Adrenal gland (tissue), 12 donors: ENCODE results near the gene DNAJB8. TPM values are rescaled to one million over a fixed set of nuclear protein-coding genes. Genes with fewer than 3 reads are reported as not detected.

Experiments used
- DNase-seq, 7 donors: peaks; one replicate each; pipeline ENCODE4 v3.0.0-alpha.2; 2019 to 2020
- H3K27ac ChIP-seq, 5 donors: fragments of 200-600 bp; sonication (generic) in 4 of 5; 1 replicate in 3 of 5; 2 replicates in 2 of 5; pipeline versions ENCODE4 v1.5.1 to v1.8.0; 2016 to 2020; ENCODE audit warnings: mild to moderate bottlenecking in 1 of 5
- H3K27me3 ChIP-seq: fragments of 200-600 bp; 2 replicates; pipeline ENCODE4 v1.8.0; 2021
- H3K36me3 ChIP-seq, 2 donors: fragments of 200-600 bp; replicated peaks in 1 of 2; 1 replicate in 1 of 2; 2 replicates in 1 of 2; pipeline versions ENCODE4 v1.5.1 to v1.8.0; 2018 to 2022
- H3K4me1 ChIP-seq, 2 donors: fragments of 200-600 bp; replicated peaks in 1 of 2; 1 replicate in 1 of 2; 2 replicates in 1 of 2; pipeline versions ENCODE4 v1.5.1 to v1.8.0; 2018 to 2021
- H3K4me3 ChIP-seq, 4 donors: fragments of 200-600 bp; sonication (generic) in 3 of 4; one replicate each; pipeline ENCODE4 v1.5.1; 2016 to 2018
- H3K9me3 ChIP-seq, 3 donors: fragments of 200-600 bp; sonication (generic) in 1 of 3; replicated peaks in 1 of 3; 1 replicate in 2 of 3; 2 replicates in 1 of 3; pipeline versions ENCODE4 v1.5.1 to v1.8.0; 2016 to 2021
- CTCF ChIP-seq, 6 experiments: fragments of 450-650 bp in 4 of 6; fragments of 200-600 bp in 2 of 6; sonication (generic) in 1 of 6; IDR thresholded peaks; 1 replicate in 5 of 6; 2 replicates in 1 of 6; pipeline versions ENCODE4 v1.5.1 to v1.8.0; 2016 to 2021; ENCODE audit warnings: antibody characterized with exemption in 6 of 6, mild to moderate bottlenecking in 2 of 6, moderate library complexity in 1 of 6
- POLR2A ChIP-seq, 2 donors: fragments of 450-650 bp; IDR thresholded peaks; one replicate each; pipeline ENCODE4 v1.6.1; 2017; ENCODE audit warnings: antibody characterized with exemption in 2 of 2, mild to moderate bottlenecking in 2 of 2, moderate library complexity in 1 of 2
- WGBS, 4 donors: extraction: QIAGEN DNeasy Blood & Tissue Kit in 2 of 4; methylation state at CpG; one replicate each; pipeline versions ENCODE4 v1.1.5 to v1.1.7; 2013 to 2017; 5-methylcytosine and 5-hydroxymethylcytosine counted together
- intact Hi-C, 2 donors: fragments of 100-400 bp; cut with DNase I; formaldehyde crosslinking; loops; one replicate each; pipeline versions ENCODE4 v1.14.1 to v1.15.0; 2022 to 2023
- polyA plus RNA-seq, 3 donors: library from polyadenylated mRNA; stranded (reverse); fragments of 200-250 nt in 2 of 3; fragments of 350-450 nt in 1 of 3; fragmentation: Illumina TruSeq in 1 of 3; extraction: RNeasy Lipid Tissue Mini Kit (QIAGEN cat#74804) in 1 of 3; gene quantifications; one replicate each; pipeline ENCODE4 v1.2.3, GENCODE V29; 2013 to 2014
- total RNA-seq, 9 donors: library from RNA; depleted of rRNA in 4 of 9; stranded (reverse); fragments of >200 nt in 4 of 9; fragments of 120-200 nt in 1 of 9; fragmentation: NEBNext Ultra II Directional in 1 of 9; extraction: Animal tissue kit (Norgen Biotek cat#: 25700) in 1 of 9; gene quantifications; one replicate each; pipeline versions ENCODE4 v1.1.0 to v1.2.4, GENCODE V29; 2013 to 2023
- donor health status: healthy with polysubstance abuse.
- donor health status: Bipolar disorder and iron deficiency.
- donor health status: DM: yes; HTN: yes; CAD: no.
- donor health status: DM: no; HTN: no; CAD: no.
- donor health status: DM: no; HTN: no; CAD: no.
- donor health status: DM: yes; HTN: yes; CAD: no.

Gene DNAJB8
- total and polyA plus RNA-seq, 12 donors = not detected

GRCh38 chr3:128455786-128456748, 10.6 kb downstream of the DNAJB8 start:
- no peaks in the 10 kb centered on the region for H3K36me3 ChIP-seq
- H3K9me3 ChIP-seq = no peaks in the 10 kb centered on the region
- no peak overlapping the region for H3K4me3 ChIP-seq
- H3K4me1 ChIP-seq = no peaks in the 10 kb centered on the region
- intact Hi-C loops = no loop called here
- TF ChIP-seq POLR2A (IDR thresholded peaks at IDR 0.05) = no peak
- no peak for TF ChIP-seq CTCF (IDR thresholded peaks at IDR 0.05)
- peak in 1 of 7 donors; percentile 63 for DNase-seq
- peaks cover 4% of the 10 kb centered on the region for H3K27me3 ChIP-seq
- 58 to 73% (median 62%) methylated on average over 10 to 16 of the region's 16 CpGs for WGBS, 4 donors
- peak overlapping the region in 1 of 5 donors; percentile 38 for H3K27ac ChIP-seq

DNA sequence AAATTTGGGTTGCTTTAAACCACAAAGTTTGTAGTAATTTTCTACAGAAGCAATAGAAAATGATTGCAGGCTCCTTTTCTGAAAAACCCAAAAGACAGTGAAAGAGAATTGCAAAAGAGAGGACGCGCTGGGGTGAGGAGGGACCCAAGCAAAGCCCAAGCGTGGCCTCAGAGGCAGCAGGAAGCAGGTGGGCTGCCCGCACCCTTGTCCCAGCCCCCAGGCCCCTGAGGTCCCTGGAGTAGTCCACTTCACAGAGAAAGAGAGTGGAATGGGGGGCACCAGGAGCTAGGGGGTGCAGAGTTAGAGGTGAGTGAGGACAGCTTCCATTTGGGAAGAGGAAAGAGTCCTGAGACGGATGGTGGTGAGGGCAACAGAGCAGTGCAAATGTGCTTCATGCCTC, 11.6 kb downstream of the DNAJB8 start:
- intact Hi-C loops = no loop called here
- H3K27ac ChIP-seq = no peak overlapping the region
- no peak for DNase-seq
- peaks cover 4% of the 10 kb centered on the region for H3K27me3 ChIP-seq
- no peaks in the 10 kb centered on the region for H3K4me1 ChIP-seq
- H3K9me3 ChIP-seq = no peaks in the 10 kb centered on the region
- 64 to 80% (median 74%) methylated on average over 5 of the region's 5 CpGs for WGBS, 4 donors
- no peak for TF ChIP-seq POLR2A (IDR thresholded peaks at IDR 0.05)
- TF ChIP-seq CTCF (IDR thresholded peaks at IDR 0.05) = no peak
- H3K4me3 ChIP-seq = no peak overlapping the region
- no peaks in the 10 kb centered on the region for H3K36me3 ChIP-seq

GRCh38 chr3:128454310-128454618, 12.4 kb downstream of the DNAJB8 start:
- intact Hi-C loops = no loop called here
- no peak for DNase-seq

More at GRCh38 chr3:128454310-128454618, 12.4 kb downstream of the DNAJB8 start:
- TF ChIP-seq POLR2A (IDR thresholded peaks at IDR 0.05) (no peak), CTCF (IDR thresholded peaks at IDR 0.05) (no peak)
- no peaks in the 10 kb centered on the region for H3K36me3 ChIP-seq
- peaks cover 4% of the 10 kb centered on the region for H3K27me3 ChIP-seq
- H3K9me3 ChIP-seq = no peaks in the 10 kb centered on the region
- no peak overlapping the region for H3K27ac ChIP-seq
- 80 to 89% (median 88%) methylated on average over 2 of the region's 2 CpGs; no CpG with 5 or more reads in 1 of the 4 donors for WGBS, 4 donors
- H3K4me1 ChIP-seq = no peaks in the 10 kb centered on the region
- H3K4me3 ChIP-seq = no peak overlapping the region
